Breast epithelium (tissue), 4 donors: Measurements from ENCODE around the gene SCAI. TPM values are rescaled to one million over a fixed set of nuclear protein-coding genes. Genes with fewer than 3 reads are reported as not detected.
"Not testable (repeated sequence)": the region's sequence is repeated elsewhere in the genome, so short reads cannot be mapped to it uniquely, and the experiment has no call there.

Source experiments
- DNase-seq, 2 donors: peaks; one replicate each; pipeline ENCODE4 v3.0.0-alpha.2; 2019; ENCODE audit warnings: low spot score in 2 of 2
- H3K27ac ChIP-seq, 2 donors: fragments of 200-600 bp; sonication (generic) in 1 of 2; one replicate each; pipeline ENCODE4 v1.5.1; 2016 to 2019; ENCODE audit warnings: mild to moderate bottlenecking in 1 of 2
- H3K27me3 ChIP-seq, 2 donors: fragments of 200-600 bp; sonication (generic) in 1 of 2; one replicate each; pipeline versions ENCODE4 v1.5.1 to v1.6.0; 2017 to 2019; ENCODE audit warnings: control low read depth in 1 of 2, mild to moderate bottlenecking in 1 of 2
- H3K36me3 ChIP-seq: fragments of 200-600 bp; one replicate; pipeline ENCODE4 v1.5.1; 2019
- H3K4me1 ChIP-seq, 2 donors: fragments of 200-600 bp; sonication (generic); one replicate each; pipeline ENCODE4 v1.5.1; 2016 to 2019; ENCODE audit warnings: control low read depth in 1 of 2
- H3K4me3 ChIP-seq, 3 donors: fragments of 200-600 bp; sonication (generic); 1 replicate in 2 of 3; 2 replicates in 1 of 3; pipeline ENCODE4 v1.5.1; 2016 to 2019; ENCODE audit warnings: mild to moderate bottlenecking in 3 of 3, moderate library complexity in 2 of 3
- H3K9me3 ChIP-seq, 2 donors: fragments of 200-600 bp; sonication (generic) in 1 of 2; one replicate each; pipeline ENCODE4 v1.5.1; 2016 to 2019; ENCODE audit warnings: control low read depth in 1 of 2
- POLR2A ChIP-seq: fragments of 450-650 bp; IDR thresholded peaks from one replicate; pipeline ENCODE4 v1.6.1; 2016; ENCODE audit warnings: antibody characterized with exemption, mild to moderate bottlenecking, moderate library complexity
- POLR2AphosphoS5 ChIP-seq, 3 donors: sonication (generic); formaldehyde crosslinking; IDR thresholded peaks; one replicate each; pipeline ENCODE4 v1.6.1; 2017; ENCODE audit warnings: antibody characterized with exemption in 3 of 3
- intact Hi-C: fragments of 100-400 bp; cut with DNase I; formaldehyde crosslinking; loops from one replicate; pipeline ENCODE4 v1.15.1; 2023; ENCODE audit warnings: low total_unique reads
- total RNA-seq, 3 donors: library from RNA; depleted of rRNA; stranded (reverse); fragments of >200 nt; gene quantifications; one replicate each; pipeline ENCODE4 v1.1.0, GENCODE V29; 2016
- TF ChIP-seq, protein P1 (sequence below), 3 donors: fragments of 450-650 bp; IDR thresholded peaks; one replicate each; pipeline ENCODE4 v1.5.1; 2016 to 2017; ENCODE audit warnings: antibody characterized with exemption in 3 of 3, mild to moderate bottlenecking in 3 of 3, moderate library complexity in 3 of 3

Gene SCAI
- total RNA-seq, 3 donors from 2014 or later = 9.3 to 12.9 (median 11.5) TPM

DNA sequence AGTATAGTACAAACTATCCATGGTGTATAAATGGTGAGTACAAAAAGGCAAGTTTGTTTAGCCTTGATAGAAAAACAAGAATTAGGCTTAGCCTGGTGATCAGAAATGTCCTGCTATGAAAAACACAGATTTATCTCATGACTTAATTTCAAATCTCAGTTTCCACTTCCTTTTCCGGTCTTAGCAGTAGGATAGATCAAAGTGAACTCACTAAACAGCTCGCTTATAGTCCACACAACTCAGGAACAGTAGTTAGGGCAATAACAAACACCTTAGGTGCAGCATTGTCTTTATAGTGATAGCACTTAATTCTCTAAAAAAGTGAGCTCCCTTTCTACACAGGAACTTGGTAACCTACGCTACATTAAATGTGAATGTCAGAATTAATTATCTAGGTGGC lies 213.9 kb downstream of the SCAI start:
- no peaks in the 10 kb centered on the region for H3K27me3 ChIP-seq
- DNase-seq = no peak
- no peaks in the 10 kb centered on the region for H3K9me3 ChIP-seq
- intact Hi-C loops = no loop called here
- no peak for TF ChIP-seq POLR2A
- no peak for TF ChIP-seq POLR2AphosphoS5 (IDR thresholded peaks at IDR 0.05)
- TF ChIP-seq, protein P1, sequence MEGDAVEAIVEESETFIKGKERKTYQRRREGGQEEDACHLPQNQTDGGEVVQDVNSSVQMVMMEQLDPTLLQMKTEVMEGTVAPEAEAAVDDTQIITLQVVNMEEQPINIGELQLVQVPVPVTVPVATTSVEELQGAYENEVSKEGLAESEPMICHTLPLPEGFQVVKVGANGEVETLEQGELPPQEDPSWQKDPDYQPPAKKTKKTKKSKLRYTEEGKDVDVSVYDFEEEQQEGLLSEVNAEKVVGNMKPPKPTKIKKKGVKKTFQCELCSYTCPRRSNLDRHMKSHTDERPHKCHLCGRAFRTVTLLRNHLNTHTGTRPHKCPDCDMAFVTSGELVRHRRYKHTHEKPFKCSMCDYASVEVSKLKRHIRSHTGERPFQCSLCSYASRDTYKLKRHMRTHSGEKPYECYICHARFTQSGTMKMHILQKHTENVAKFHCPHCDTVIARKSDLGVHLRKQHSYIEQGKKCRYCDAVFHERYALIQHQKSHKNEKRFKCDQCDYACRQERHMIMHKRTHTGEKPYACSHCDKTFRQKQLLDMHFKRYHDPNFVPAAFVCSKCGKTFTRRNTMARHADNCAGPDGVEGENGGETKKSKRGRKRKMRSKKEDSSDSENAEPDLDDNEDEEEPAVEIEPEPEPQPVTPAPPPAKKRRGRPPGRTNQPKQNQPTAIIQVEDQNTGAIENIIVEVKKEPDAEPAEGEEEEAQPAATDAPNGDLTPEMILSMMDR (IDR thresholded peaks at IDR 0.05) = no peak
- peaks cover 6% of the 10 kb centered on the region for H3K36me3 ChIP-seq
- H3K4me1 ChIP-seq = no peaks in the 10 kb centered on the region
- no peak overlapping the region for H3K27ac ChIP-seq
- no peak overlapping the region for H3K4me3 ChIP-seq

DNA sequence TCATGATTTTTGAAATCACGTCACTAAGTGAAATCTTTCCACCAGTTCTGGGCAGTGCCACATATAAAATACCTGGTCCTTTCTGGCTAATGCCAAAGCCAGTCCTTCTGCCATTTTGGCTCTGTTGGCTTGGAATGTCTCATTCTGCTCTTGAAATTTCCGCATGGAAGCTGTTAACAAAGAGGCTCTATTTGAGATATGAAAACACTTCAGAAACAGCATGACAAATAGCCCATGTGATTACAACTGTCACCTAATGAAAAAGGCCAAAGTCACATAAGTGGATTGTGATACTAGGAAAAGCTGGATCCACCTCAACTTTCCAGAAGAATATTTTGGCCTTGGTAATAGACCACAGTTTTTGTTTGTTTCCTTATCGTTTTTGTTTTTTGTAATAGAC lies 215.2 kb downstream of the SCAI start:
- peaks cover 6% of the 10 kb centered on the region for H3K36me3 ChIP-seq
- DNase-seq = no peak
- no peaks in the 10 kb centered on the region for H3K9me3 ChIP-seq
- intact Hi-C loops = no loop called here
- no peak for TF ChIP-seq POLR2A
- no peak for TF ChIP-seq POLR2AphosphoS5 (IDR thresholded peaks at IDR 0.05)
- TF ChIP-seq, protein P1 (IDR thresholded peaks at IDR 0.05) = no peak
- H3K4me3 ChIP-seq = no peak overlapping the region
- H3K4me1 ChIP-seq = no peaks in the 10 kb centered on the region
- no peaks in the 10 kb centered on the region for H3K27me3 ChIP-seq
- no peak overlapping the region for H3K27ac ChIP-seq

DNA sequence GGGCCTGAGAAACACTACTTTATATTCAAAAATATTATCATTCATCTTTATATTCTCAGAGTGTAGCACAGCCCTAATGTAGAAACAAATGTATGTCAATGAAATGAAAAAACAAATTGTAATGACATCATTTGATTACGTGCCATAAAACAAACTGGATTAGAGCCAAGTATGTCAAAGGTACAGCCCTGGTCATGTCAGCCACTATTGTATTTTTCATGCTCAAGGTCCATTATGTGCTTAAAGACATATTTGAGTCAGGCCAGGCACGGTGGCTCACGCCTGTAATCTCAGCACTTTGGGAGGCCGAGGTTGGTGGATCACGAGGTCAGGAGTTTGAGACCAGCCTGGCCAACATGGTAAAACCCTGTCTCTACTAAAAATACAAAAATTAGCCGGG lies 222.9 kb downstream of the SCAI start:
- H3K27me3 ChIP-seq, H3K4me1 ChIP-seq, H3K27ac ChIP-seq, DNase-seq, H3K4me3 ChIP-seq, H3K36me3 ChIP-seq, H3K9me3 ChIP-seq, intact Hi-C loops: not testable (repeated sequence)

DNA sequence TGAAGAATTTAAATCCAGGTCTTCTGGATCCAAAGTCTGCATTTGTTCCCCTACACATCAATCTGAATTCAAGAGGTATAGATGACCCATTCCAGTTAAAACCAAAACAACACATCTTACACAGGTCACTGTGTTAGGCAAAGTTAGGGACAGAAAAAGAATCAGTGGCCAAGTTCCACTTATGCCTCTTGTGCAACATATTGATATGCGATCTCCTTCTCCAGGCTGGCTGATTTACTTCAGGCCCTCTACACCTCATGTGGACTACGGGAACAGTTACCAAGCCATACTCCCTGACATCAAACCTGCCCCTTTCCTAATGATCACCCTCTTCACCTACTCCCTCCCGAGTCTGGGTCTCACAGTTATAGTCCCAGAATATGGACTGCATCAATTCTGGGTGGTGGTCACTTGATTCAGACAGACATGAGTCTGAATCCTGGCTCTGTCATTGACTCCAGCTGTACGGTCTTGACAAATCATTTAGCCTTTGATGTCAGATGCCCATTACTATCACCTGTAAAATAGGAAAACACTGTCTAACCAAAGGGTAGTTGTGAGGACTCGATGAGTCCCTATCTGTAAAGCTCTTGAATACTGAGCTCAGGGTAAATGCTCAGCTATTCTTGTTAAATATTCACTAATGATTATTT lies 228.4 kb downstream of the SCAI start:
- intact Hi-C loops = no loop called here

DNA sequence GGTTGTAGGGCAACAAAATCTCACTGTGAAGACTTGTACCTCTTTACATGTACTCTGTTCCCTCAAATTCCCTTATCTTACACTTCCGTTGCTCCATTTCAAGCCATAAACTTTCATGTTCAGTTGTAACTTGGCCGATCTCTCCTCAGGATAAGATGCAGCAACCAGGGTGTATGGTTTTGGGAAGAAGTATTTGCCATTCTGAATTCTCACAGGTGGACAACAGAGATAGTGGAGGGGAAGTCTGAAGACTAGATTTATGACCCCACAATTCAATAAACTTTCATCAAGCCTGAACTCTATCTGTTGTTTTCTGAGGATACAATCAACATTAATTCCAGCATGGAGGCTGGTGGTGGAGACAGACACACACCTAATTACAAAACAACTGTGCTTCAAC lies 229.9 kb downstream of the SCAI start:
- H3K4me1 ChIP-seq = no peaks in the 10 kb centered on the region
- H3K27me3 ChIP-seq = no peaks in the 10 kb centered on the region
- H3K27ac ChIP-seq = no peak overlapping the region
- TF ChIP-seq POLR2A (no peak), POLR2AphosphoS5 (IDR thresholded peaks at IDR 0.05) (no peak)
- TF ChIP-seq, protein P1 (IDR thresholded peaks at IDR 0.05) = no peak
- intact Hi-C loops = no loop called here
- peaks cover 9% of the 10 kb centered on the region for H3K36me3 ChIP-seq
- H3K4me3 ChIP-seq = no peak overlapping the region
- H3K9me3 ChIP-seq = no peaks in the 10 kb centered on the region
- DNase-seq = no peak

More for the DNA sequence above, 228.4 kb downstream of the SCAI start:
- H3K9me3 ChIP-seq = no peaks in the 10 kb centered on the region
- no peak overlapping the region for H3K4me3 ChIP-seq
- no peaks in the 10 kb centered on the region for H3K27me3 ChIP-seq
- TF ChIP-seq, protein P1 (IDR thresholded peaks at IDR 0.05) = no peak
- TF ChIP-seq POLR2A (no peak), POLR2AphosphoS5 (IDR thresholded peaks at IDR 0.05) (no peak)
- no peaks in the 10 kb centered on the region for H3K4me1 ChIP-seq
- H3K27ac ChIP-seq = no peak overlapping the region
- no peak for DNase-seq
- H3K36me3 ChIP-seq = peaks cover 9% of the 10 kb centered on the region

DNA sequence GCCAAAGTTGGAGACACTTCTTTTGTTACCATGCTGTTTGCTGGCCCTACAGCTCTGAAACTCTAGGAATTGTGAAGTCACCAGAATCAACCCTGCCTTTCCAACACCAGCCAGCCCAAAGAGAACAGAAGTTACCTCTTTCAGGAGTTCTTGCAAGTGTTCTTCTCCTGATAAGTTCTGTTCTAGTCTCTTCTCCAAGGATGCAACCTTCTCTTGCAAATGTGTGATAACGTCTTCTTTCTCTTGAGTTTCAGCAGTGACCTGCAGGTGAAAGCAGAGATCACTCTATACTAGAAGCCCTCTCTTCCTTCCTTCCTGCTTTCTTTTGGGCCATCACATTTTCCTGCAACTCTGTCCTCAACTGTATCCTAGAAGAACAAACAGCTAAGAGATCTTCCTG lies 231.6 kb downstream of the SCAI start:
- TF ChIP-seq POLR2AphosphoS5 (IDR thresholded peaks at IDR 0.05) = no peak
- TF ChIP-seq, protein P1 (IDR thresholded peaks at IDR 0.05) = no peak
- no peak for TF ChIP-seq POLR2A
- Histone ChIP-seq H3K4me1 (no peaks in the 10 kb centered on the region), H3K36me3 (peaks cover 9% of the 10 kb centered on the region), H3K9me3 (no peaks in the 10 kb centered on the region), H3K4me3 (no peak overlapping the region), H3K27ac (no peak overlapping the region), H3K27me3 (no peaks in the 10 kb centered on the region)
- intact Hi-C loops = no loop called here
- no peak for DNase-seq
